CD4-positive, alpha-beta T cell treated with Interleukin-2 at 100 ng/mL for 4 hours (primary cell): Measurements from ENCODE around the gene KIF2C.
"Not testable (repeated sequence)": the region's sequence is repeated elsewhere in the genome, so short reads cannot be mapped to it uniquely, and the experiment has no call there.

ENCODE experiments used
- DNase-seq: peaks from one replicate; pipeline ENCODE4 v3.0.0-alpha.2; 2020; ENCODE audit warnings: low spot score

KIF2C gene

GRCh38 chr1:44775930-44776729 is 36.5 kb downstream of the KIF2C start:
- DNase-seq: peak; percentile 40

DNA sequence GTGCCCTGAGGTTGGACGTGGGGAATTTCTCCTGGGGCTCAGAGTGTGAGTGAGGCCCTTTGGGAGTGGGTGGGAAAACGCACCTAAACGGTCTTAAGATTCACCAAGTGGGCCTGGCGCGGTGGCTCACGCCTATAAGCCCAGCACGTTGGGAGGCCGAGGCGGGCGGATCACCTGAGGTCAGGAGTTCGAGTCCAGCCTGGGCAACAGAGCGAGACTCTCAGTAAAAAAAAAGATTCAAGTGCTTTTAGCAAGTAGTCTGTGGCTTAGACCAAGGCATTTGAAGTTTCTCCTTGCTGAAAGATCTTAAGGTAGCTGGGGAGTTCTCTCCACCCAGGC is 37.1 kb downstream of the KIF2C start:
- no peak for DNase-seq

- DNase-seq: no peak
These were observed 37.9 kb downstream of the KIF2C start for GRCh38 chr1:44777547-44777946.

DNA sequence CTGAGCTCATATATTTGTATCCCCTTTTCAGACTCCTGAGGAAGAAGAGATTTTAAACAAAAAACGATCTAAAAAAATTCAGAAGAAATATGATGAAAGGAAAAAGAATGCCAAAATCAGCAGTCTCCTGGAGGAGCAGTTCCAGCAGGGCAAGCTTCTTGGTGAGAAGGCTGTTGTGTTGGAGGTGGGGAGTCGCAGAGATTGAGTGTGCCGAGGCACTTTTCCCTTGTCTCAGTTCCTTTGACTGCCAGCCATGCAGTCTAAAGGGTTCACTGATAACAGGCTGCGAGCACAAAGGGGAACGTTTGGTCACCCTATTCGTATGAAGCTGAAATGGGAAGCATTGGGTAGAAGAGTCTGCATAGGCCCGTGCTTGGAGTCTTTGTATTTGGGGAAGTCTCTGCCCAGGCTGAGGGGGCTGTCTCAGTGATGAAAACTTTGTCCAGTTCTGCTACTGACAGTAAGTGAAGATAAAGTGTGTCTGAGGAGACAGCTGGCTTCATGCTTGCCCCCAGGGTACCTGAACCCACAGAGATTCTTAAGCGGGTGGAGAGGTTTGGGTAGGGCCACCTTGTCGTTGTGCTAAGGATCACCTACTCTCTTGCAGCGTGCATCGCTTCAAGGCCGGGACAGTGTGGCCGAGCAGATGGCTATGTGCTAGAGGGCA is 38.5 kb downstream of the KIF2C start:
- no peak for DNase-seq

- DNase-seq: no peak
These were observed 39.3 kb downstream of the KIF2C start for GRCh38 chr1:44778705-44779576.

- DNase-seq: no peak
These were observed 41.0 kb downstream of the KIF2C start for GRCh38 chr1:44780583-44781121.

DNA sequence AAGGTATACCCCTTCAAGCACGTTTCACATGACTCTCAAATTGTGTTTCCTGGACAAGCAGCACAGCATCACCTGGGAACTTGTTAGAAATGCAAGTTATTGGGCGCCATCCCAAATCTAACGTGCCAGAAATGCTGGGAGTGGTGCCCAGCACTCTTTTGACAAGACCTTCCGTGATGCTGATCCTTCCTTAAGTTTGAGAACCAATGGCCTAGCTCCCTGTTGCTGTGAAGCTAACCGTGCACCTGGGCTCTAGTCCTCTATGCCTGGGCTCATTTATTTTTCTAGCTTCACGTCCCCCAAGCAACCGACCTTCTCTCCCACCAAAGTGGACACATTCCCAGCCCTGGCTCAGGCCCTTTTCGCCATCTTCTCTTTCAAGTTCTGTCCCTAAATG is 44.1 kb downstream of the KIF2C start:
- no peak for DNase-seq

DNA sequence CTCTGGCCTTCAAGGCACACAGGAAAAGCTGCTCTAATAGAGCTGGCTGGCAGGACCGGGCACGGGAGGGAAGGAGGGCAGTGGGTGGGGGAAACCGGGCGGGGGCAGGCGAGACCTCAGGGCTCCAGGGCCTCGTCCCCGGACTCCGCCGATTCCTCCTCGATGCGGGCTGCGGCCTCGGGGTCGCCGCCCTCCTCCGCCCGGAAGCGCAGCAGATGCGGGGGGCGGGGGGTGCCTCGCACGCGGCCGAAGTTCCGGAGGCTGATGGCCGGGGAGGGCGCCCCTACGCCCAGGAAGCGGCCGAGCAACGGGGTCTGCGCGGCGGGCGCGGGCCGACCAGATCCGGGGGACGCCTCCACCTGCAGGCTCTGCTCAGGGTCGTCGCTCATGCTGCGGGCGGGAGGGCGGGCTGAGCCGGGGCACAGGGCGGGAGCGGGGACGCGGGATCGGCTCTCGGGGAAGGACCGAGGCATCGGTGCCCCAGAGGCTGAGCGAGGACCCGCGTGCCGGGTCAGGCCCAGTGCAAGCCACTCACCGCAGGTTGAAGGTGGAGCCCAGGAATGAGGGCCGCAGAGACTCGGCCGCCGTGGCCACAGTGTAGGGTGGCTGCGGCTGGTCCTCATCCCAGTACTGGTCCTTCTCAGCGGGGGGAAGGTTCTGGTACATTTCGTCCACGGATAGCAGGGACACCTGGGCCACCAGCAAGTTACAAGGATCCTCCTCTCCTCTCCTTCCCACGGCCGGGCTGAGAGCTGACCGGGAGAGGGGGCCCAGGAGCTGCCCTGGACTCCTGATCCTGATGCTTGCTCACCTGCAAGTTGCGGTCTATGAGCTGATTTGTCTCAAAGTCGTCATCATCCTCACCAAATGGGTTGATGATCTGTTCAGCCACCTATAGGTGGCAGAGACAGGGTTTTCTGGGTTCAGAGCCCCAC is 44.7 kb downstream of the KIF2C start:
- DNase-seq: peak; percentile 42

- no peak for DNase-seq
These were observed 45.4 kb downstream of the KIF2C start for GRCh38 chr1:44785029-44785380.

- no peak for DNase-seq
These were observed 46.0 kb downstream of the KIF2C start for GRCh38 chr1:44785501-44786137.

DNA sequence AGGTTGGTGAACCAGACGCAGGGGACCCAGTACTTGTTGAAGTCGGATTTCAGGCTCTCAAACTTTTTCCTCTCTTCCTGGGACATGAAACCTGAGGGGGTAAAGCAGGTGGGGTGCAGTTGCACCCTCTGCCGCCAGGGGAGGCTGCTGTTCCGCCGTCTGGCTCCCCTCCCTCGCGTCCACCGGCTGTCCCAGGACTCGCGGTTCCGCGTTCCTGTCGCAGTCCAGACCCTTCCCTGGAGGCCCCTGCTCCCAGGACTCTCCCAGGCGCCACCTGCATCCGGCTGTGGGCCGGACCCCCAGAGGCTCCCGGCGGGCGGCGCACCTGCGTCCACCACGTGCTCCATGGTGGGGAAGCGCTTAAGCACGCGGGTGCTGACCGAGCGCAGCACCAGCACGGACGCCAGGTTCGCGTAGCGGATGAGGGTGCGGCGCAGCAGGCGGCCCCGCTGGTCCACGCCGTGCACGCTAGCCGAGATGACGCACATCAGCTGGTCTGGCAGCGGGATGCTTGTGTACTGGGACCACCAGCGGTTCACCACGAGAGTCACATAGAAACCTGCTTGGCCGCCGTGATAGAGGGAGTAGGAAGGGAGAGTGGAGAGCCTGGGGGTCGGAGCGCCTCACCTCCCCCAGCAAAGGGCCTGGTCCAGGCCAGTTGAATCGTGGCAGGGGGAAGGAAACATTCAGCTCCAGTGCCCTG is 46.7 kb downstream of the KIF2C start:
- DNase-seq: peak; percentile 79

- no peak for DNase-seq
These were observed 47.3 kb downstream of the KIF2C start for GRCh38 chr1:44786841-44787426.

GRCh38 chr1:44787506-44787905 is 47.9 kb downstream of the KIF2C start:
- DNase-seq: no peak

DNA sequence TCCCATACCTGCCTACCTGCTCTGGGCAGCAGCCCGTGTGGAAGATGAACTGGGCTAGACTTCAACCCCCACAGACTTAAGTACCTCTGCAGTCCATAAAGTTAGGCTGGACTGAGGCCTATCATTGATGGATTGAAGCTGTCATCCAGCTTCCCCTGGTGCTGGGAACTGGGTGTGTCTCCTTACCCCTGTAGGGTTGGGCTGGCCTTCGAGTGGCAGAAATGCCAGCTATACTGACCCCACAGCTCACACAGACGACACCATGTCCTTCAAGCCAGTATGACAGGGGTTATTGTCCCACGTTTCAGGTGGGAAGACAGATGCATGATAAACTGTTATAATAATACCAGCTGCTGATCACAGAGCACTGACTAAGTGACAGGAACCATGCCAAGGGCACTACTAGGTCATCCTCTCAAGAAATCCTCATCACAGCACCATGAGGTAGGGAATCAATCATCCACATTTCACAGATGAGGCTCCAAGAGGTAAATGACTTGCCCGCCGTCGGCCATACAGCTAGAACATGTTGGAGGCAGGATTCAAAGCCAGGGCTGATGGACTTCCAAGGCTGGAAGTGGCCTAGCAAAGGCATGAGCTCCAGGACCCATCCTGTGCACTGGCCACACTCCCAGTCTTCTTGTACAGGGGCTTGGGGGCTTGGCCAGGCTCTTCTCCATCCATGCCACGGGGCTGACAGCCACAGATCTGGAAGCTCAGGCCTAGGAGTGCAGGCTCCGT is 48.7 kb downstream of the KIF2C start, which contains the start of gene BEST4:
BEST4 (minus strand) TSS at position 51 of the 741 bp plus-strand sequence. CDS start 465 bp downstream, outside the sequence.
- DNase-seq: no peak

GRCh38 chr1:44790968-44791801 is 51.5 kb downstream of the KIF2C start:
- DNase-seq: no peak

DNA sequence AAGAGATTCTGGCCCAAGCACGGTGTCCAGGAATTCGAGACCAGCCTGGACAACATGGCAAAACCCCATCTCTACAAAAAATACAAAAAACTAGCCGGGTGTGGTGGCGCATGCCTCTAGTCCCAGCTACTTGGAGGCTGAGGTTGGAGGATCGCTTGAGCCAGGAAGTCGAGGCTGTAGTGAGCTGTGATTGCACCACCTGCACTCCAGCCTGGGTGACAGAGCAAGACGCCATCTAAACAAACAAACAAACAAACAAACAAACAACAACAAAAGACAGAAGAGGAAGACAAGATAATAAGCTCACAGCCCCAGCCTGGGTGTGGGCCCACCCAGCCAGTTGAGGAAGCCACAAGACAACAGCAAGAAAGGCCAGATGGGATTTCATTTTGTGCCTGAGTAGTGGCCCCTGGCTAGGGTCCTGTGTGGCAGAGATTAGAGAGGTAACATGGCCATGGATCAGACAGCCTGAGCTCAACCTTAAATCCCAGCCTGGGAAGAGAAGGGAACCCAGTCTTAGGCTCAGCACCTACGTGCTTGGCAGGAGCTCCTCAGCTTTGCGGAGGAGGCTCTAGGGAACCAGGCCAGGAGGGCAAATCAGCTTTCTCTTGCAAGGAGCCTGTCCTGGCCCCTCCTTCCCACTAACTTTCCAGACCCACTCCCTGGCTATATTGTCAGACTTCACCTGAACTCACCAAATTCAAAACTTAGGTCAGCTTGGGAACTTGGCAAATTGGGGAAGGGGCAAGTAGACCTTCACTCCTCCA is 53.3 kb downstream of the KIF2C start:
- DNase-seq: no peak

GRCh38 chr1:44797886-44798285 is 58.2 kb downstream of the KIF2C start:
- not testable (repeated sequence) for DNase-seq
